Uterus (tissue), 4 donors: ENCODE measurements around the gene CXCR6. TPM values are rescaled to one million over a fixed set of nuclear protein-coding genes. Genes with fewer than 3 reads are reported as not detected.

Experiments
- DNase-seq, 2 donors: peaks; one replicate each; pipeline ENCODE4 v3.0.0-alpha.2; 2019 to 2020
- H3K27ac ChIP-seq, 2 donors: fragments of 200-600 bp; sonication (generic); 1 replicate in 1 of 2; 2 replicates in 1 of 2; pipeline ENCODE4 v1.5.1; 2016 to 2018
- H3K27me3 ChIP-seq, 2 donors: fragments of 200-600 bp; sonication (generic); one replicate each; pipeline ENCODE4 v1.5.1; 2018 to 2019; ENCODE audit warnings: control low read depth in 1 of 2
- H3K36me3 ChIP-seq, 2 donors: fragments of 200-600 bp; sonication (generic); one replicate each; pipeline ENCODE4 v1.5.1; 2019; ENCODE audit warnings: control low read depth in 1 of 2
- H3K4me1 ChIP-seq, 2 donors: fragments of 200-600 bp; sonication (generic); one replicate each; pipeline ENCODE4 v1.5.1; 2018 to 2019; ENCODE audit warnings: control low read depth in 1 of 2
- H3K4me3 ChIP-seq, 2 donors: fragments of 200-600 bp; sonication (generic); 1 replicate in 1 of 2; 2 replicates in 1 of 2; pipeline ENCODE4 v1.5.1; 2018 to 2019; ENCODE audit warnings: mild to moderate bottlenecking in 1 of 2
- H3K9me3 ChIP-seq, 2 donors: fragments of 200-600 bp; sonication (generic); one replicate each; pipeline ENCODE4 v1.5.1; 2019; ENCODE audit warnings: control low read depth in 1 of 2
- CTCF ChIP-seq, 4 experiments: fragments of 200-600 bp in 2 of 4; fragments of 450-650 bp in 2 of 4; sonication (generic) in 2 of 4; IDR thresholded peaks; one replicate each; pipeline ENCODE4 v1.5.1; 2016 to 2019; ENCODE audit warnings: antibody characterized with exemption in 4 of 4, mild to moderate bottlenecking in 2 of 4, moderate library complexity in 1 of 4
- POLR2A ChIP-seq, 2 donors: fragments of 450-650 bp; IDR thresholded peaks; one replicate each; pipeline ENCODE4 v1.6.1; 2016; ENCODE audit warnings: antibody characterized with exemption in 2 of 2, mild to moderate bottlenecking in 1 of 2, moderate library complexity in 1 of 2
- intact Hi-C: fragments of 100-400 bp; cut with DNase I; formaldehyde crosslinking; loops from one replicate; pipeline ENCODE4 v1.15.1; 2023; ENCODE audit warnings: low total_unique reads
- total RNA-seq, 4 donors: library from RNA; depleted of rRNA in 3 of 4; stranded (reverse); fragments of >200 nt in 3 of 4; gene quantifications; one replicate each; pipeline versions ENCODE4 v1.1.0 to v1.2.4, GENCODE V29; 2014 to 2023
- donor health status: DM: yes; HTN: yes; CAD: no.

The CXCR6 gene
- total RNA-seq, 4 donors from 2014 or later: 0.48 to 8.7 (median 0.76) TPM; not detected in 1

GRCh38 chr3:45980819-45981218, 37.6 kb downstream of the CXCR6 start:
- Histone ChIP-seq H3K9me3 (no peaks in the 10 kb centered on the region), H3K36me3 (no peaks in the 10 kb centered on the region), H3K4me3 (no peak overlapping the region), H3K27me3 (no peaks in the 10 kb centered on the region), H3K27ac (peak overlapping the region; percentile 10 to 82), H3K4me1 (peaks cover 20 to 29% of the 10 kb centered on the region in 2 donors)
- DNase-seq: no peak
- intact Hi-C loops: no loop called here
- TF ChIP-seq CTCF (IDR thresholded peaks at IDR 0.05): no peak

- Histone ChIP-seq H3K36me3 (no peaks in the 10 kb centered on the region), H3K9me3 (no peaks in the 10 kb centered on the region), H3K4me3 (no peak overlapping the region), H3K4me1 (peaks cover 27 to 33% of the 10 kb centered on the region in 2 donors), H3K27ac (peak overlapping the region; percentile 10 to 34), H3K27me3 (no peaks in the 10 kb centered on the region)
- DNase-seq: no peak
- intact Hi-C loops: no loop called here
- TF ChIP-seq POLR2A (IDR thresholded peaks at IDR 0.05): no peak
- TF ChIP-seq CTCF (IDR thresholded peaks at IDR 0.05): no peak
These were observed 38.2 kb downstream of the CXCR6 start for GRCh38 chr3:45981346-45982074.

DNA sequence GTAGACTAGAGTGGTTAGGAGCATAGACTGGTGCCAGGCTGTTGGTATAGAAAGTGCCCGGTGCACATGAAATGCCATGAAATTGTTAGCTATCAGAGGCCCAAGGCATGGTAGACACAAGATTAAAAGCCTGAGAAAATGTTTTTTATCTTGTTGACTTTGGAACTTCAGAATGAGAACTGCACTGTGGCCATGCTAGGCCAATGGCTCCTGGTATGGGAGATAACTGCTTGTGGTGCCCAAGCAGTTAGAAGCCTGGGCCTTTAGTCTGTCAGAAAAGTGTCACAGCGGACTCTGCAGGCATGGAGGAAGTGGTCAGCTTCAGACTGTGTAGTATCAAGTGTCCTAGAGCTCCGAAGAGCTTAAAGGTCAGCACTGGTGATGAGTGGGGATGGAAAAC, 40.5 kb downstream of the CXCR6 start:
- no peaks in the 10 kb centered on the region for H3K27me3 ChIP-seq
- TF ChIP-seq CTCF (IDR thresholded peaks at IDR 0.05) (no peak), POLR2A (IDR thresholded peaks at IDR 0.05) (no peak)
- intact Hi-C loops: no loop called here
- no peaks in the 10 kb centered on the region for H3K9me3 ChIP-seq
- peaks cover 36 to 40% of the 10 kb centered on the region in 2 donors for H3K4me1 ChIP-seq
- no peak for DNase-seq
- peak overlapping the region; percentile 72 to 96 for H3K27ac ChIP-seq
- no peak overlapping the region for H3K4me3 ChIP-seq
- H3K36me3 ChIP-seq: no peaks in the 10 kb centered on the region

DNA sequence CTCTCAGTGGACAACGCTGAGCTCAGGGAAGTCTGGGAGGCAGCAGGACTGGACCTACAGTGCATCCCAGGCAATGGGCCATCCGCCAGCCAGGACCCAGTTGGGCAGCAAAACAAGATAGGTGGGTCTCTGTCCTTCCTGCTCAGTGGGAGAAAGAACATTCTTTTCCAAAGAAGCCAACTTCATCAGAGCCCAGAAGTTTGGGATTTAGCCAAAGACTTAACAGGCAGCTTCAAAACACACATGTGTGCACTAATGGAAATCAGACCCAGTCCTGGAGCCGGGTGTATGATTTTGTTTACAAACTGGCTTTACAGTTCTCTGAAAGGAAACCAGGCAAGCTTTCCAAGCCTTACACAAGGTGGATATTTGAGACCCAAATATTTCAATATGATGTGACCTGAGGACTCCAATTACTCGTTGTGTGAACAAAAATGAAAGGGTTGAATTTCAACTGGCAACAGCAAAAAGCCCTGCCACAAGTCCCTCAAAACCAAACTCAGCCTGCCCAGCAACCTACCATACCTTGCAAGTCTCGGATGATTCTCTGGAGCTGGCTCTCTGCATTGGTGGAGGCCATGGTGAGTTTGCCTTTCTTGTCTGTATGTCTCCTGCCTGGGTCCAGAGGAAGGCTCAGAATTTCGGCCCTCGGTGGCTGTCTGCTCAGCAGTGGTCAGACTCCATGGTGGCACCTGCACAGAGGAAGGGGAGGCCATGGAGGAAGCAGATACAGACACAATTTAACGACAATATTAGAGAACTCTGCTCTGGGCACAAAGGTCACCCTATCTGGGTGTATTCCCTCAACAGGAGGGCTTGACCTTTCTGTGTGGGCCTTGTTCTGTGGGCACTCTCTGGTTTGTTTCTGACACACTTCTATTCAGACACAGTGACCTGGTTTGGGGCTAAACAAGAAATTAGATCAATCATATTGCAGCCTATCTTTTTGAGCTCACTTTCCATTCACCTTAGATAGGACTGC, 41.4 kb downstream of the CXCR6 start:
- no peaks in the 10 kb centered on the region for H3K36me3 ChIP-seq
- intact Hi-C loops: no loop called here
- H3K27me3 ChIP-seq: no peaks in the 10 kb centered on the region
- TF ChIP-seq POLR2A (IDR thresholded peaks at IDR 0.05) (no peak), CTCF (IDR thresholded peaks at IDR 0.05) (no peak)
- no peaks in the 10 kb centered on the region for H3K9me3 ChIP-seq
- H3K4me3 ChIP-seq: no peak overlapping the region
- peak overlapping the region; percentile 72 to 96 for H3K27ac ChIP-seq
- peak in 1 of 2 donors; percentile 57 for DNase-seq
- peaks cover 43 to 48% of the 10 kb centered on the region in 2 donors for H3K4me1 ChIP-seq
